Stimulated activated CD4-positive, alpha-beta T cell treated with anti-CD3 and anti-CD28 coated beads, TNF-alpha, amount 100 ng/mL, for 4 hours (primary cell): ENCODE data around the gene ROGDI.

ENCODE experiments used
- DNase-seq, 3 experiments: peaks; one replicate each; pipeline ENCODE4 v3.0.0-alpha.2; 2020; ENCODE audit warnings: low read depth in 3 of 3

The ROGDI gene

GRCh38 chr16:4767872-4768548 lies 34.4 kb downstream of the ROGDI start:
- no peak for DNase-seq

GRCh38 chr16:4766875-4767628 lies 35.4 kb downstream of the ROGDI start, which contains the start of gene ZNF500:
ZNF500 (minus strand) TSS chr16:4767162; CDS start chr16:4765978, 1,184 bp downstream.
- peak; percentile 95 to 99 (median 96) for DNase-seq

- DNase-seq, result no peak
Observed at GRCh38 chr16:4765511-4766474, 36.6 kb downstream of the ROGDI start.

GRCh38 chr16:4763791-4764190 lies 38.6 kb downstream of the ROGDI start:
- no peak for DNase-seq

- DNase-seq, result no peak
Observed at GRCh38 chr16:4762205-4762604, 40.2 kb downstream of the ROGDI start.

- DNase-seq, result no peak
Observed at GRCh38 chr16:4760221-4760910, 42.1 kb downstream of the ROGDI start.

GRCh38 chr16:4755687-4756086 lies 46.7 kb downstream of the ROGDI start:
- DNase-seq, result no peak

- DNase-seq, result no peak
Observed at GRCh38 chr16:4754865-4755264, 47.6 kb downstream of the ROGDI start.

GRCh38 chr16:4753227-4753626 lies 49.2 kb downstream of the ROGDI start:
- no peak for DNase-seq

- DNase-seq, result no peak
Observed at GRCh38 chr16:4752351-4753100, 49.9 kb downstream of the ROGDI start.

- no peak for DNase-seq
Observed at GRCh38 chr16:4750896-4751295, 51.5 kb downstream of the ROGDI start.

GRCh38 chr16:4749700-4750257 lies 52.7 kb downstream of the ROGDI start:
- DNase-seq, result no peak

- no peak for DNase-seq
Observed at GRCh38 chr16:4748682-4749411, 53.6 kb downstream of the ROGDI start.

GRCh38 chr16:4747906-4748681 lies 54.3 kb downstream of the ROGDI start:
- no peak for DNase-seq

GRCh38 chr16:4746991-4747574 lies 55.4 kb downstream of the ROGDI start:
- no peak for DNase-seq
